Body of pancreas (tissue), 4 donors: Measurements from ENCODE around the gene ARPC1A.

Experiments used
- POLR2A ChIP-seq, 3 donors: fragments of 450-650 bp; IDR thresholded peaks; one replicate each; pipeline ENCODE4 v1.6.1; 2016; ENCODE audit warnings: antibody characterized with exemption in 3 of 3, mild to moderate bottlenecking in 2 of 3
- TF ChIP-seq, protein P1 (sequence below), 7 experiments: fragments of 450-650 bp in 4 of 7; fragments of 200-600 bp in 3 of 7; sonication (generic) in 3 of 7; IDR thresholded peaks; one replicate each; pipeline ENCODE4 v1.5.1; 2016 to 2019; ENCODE audit warnings: antibody characterized with exemption in 7 of 7

GRCh38 chr7:99363286-99363685 lies 37.6 kb downstream of the ARPC1A start:
- TF ChIP-seq, protein P1, sequence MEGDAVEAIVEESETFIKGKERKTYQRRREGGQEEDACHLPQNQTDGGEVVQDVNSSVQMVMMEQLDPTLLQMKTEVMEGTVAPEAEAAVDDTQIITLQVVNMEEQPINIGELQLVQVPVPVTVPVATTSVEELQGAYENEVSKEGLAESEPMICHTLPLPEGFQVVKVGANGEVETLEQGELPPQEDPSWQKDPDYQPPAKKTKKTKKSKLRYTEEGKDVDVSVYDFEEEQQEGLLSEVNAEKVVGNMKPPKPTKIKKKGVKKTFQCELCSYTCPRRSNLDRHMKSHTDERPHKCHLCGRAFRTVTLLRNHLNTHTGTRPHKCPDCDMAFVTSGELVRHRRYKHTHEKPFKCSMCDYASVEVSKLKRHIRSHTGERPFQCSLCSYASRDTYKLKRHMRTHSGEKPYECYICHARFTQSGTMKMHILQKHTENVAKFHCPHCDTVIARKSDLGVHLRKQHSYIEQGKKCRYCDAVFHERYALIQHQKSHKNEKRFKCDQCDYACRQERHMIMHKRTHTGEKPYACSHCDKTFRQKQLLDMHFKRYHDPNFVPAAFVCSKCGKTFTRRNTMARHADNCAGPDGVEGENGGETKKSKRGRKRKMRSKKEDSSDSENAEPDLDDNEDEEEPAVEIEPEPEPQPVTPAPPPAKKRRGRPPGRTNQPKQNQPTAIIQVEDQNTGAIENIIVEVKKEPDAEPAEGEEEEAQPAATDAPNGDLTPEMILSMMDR (IDR thresholded peaks at IDR 0.05), result no peak
- no peak for TF ChIP-seq POLR2A (IDR thresholded peaks at IDR 0.05)
